Measurements from ENCODE around the gene SHISA9. TPM values are rescaled to one million over a fixed set of nuclear protein-coding genes. Genes with fewer than 3 reads are reported as not detected.

Gene SHISA9
- total and polyA plus RNA-seq, 4 donors: 0.10 to 0.39 (median 0.25) TPM; not detected in 1

- no peak for ATAC-seq (ENCODE audit: low FRiP score)
- H3K36me3 ChIP-seq (ENCODE audit: control insufficient read depth in 1 of 2, insufficient read depth in 2 of 2, low read length in 1 of 2): no peaks in the 10 kb centered on the region
- WGBS, 2 donors: 89 to 90% methylated on average over 3 of the region's 3 CpGs
- no peaks in the 10 kb centered on the region for H3K4me1 ChIP-seq (ENCODE audit: control insufficient read depth in 1 of 2, insufficient read depth in 2 of 2, low read length in 2 of 2)
- H3K27me3 ChIP-seq (ENCODE audit: control insufficient read depth in 1 of 2, insufficient read depth in 2 of 2, low read length in 1 of 2): no peaks in the 10 kb centered on the region
- intact Hi-C loops (cut with DNase I): no loop called here
- no peak overlapping the region for H3K27ac ChIP-seq (ENCODE audit: low read depth in 1 of 2, low read length in 2 of 2)
- no peak for DNase-seq
- H3K4me3 ChIP-seq (ENCODE audit: low read length in 2 of 2): no peak overlapping the region
- H3K9me3 ChIP-seq (ENCODE audit: control insufficient read depth, low read length): peaks cover 4% of the 10 kb centered on the region
Measured at GRCh38 chr16:13049688-13050087, 148.3 kb downstream of the SHISA9 start.

GRCh38 chr16:13052431-13052830, 151.0 kb downstream of the SHISA9 start:
- Histone ChIP-seq H3K4me3 (ENCODE audit: low read length in 2 of 2) (no peak overlapping the region), H3K36me3 (ENCODE audit: control insufficient read depth in 1 of 2, insufficient read depth in 2 of 2, low read length in 1 of 2) (no peaks in the 10 kb centered on the region), H3K9me3 (ENCODE audit: control insufficient read depth, low read length) (peaks cover 4% of the 10 kb centered on the region), H3K27me3 (ENCODE audit: control insufficient read depth in 1 of 2, insufficient read depth in 2 of 2, low read length in 1 of 2) (no peaks in the 10 kb centered on the region), H3K27ac (ENCODE audit: low read depth in 1 of 2, low read length in 2 of 2) (no peak overlapping the region), H3K4me1 (ENCODE audit: control insufficient read depth in 1 of 2, insufficient read depth in 2 of 2, low read length in 2 of 2) (no peaks in the 10 kb centered on the region)
- WGBS, 2 donors: 73 to 76% methylated on average over 1 of the region's 1 CpG
- ATAC-seq (ENCODE audit: low FRiP score) (no peak), DNase-seq (no peak)
- intact Hi-C loops (cut with DNase I): no loop called here

DNA sequence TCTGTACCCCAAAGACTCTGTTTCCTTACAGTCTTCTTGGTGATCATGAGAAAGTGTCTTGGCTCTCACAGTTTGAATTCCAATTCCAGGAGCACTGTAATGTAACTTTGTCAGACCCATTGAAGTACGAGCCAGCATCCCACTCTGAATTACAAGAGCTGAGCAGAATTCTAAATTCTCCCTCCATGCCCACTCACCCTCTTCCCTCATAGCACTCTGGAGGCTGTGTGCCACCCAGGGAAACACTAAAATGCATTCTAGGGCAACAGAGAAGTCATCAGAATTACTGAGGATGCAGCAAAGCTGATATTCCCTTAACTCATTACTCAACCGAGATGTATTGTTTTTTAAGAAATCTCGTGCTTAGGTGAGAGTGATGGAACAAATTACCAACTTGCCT, 154.1 kb downstream of the SHISA9 start:
- Histone ChIP-seq H3K9me3 (ENCODE audit: control insufficient read depth, low read length) (no peaks in the 10 kb centered on the region), H3K4me3 (ENCODE audit: low read length in 2 of 2) (no peak overlapping the region), H3K27me3 (ENCODE audit: control insufficient read depth in 1 of 2, insufficient read depth in 2 of 2, low read length in 1 of 2) (no peaks in the 10 kb centered on the region), H3K27ac (ENCODE audit: low read depth in 1 of 2, low read length in 2 of 2) (no peak overlapping the region), H3K4me1 (ENCODE audit: control insufficient read depth in 1 of 2, insufficient read depth in 2 of 2, low read length in 2 of 2) (no peaks in the 10 kb centered on the region), H3K36me3 (ENCODE audit: control insufficient read depth in 1 of 2, insufficient read depth in 2 of 2, low read length in 1 of 2) (no peaks in the 10 kb centered on the region)
- WGBS, 2 donors: 68 to 78% methylated on average over 3 of the region's 3 CpGs
- ATAC-seq (ENCODE audit: low FRiP score) (no peak), DNase-seq (no peak)
- intact Hi-C loops (cut with DNase I): no loop called here

DNA sequence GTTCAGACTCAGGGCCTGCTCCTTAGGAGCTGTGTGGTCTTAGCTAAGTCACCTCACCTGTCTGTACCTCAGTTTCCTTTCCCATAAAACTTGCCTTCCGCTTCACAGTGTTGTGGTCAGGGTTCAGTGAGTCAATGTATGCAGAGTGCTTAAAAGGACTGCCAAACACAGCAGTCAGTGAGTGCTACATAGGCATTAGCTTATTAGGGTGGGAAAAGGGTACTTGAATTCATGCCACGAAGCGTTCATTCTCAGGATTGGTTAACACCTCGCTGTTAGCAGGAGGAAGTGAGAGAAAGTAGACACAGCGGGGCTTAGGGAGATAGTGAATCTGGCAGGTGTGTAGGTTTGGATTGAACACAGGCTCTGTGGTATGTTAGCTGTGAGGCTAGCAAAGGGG, 155.2 kb downstream of the SHISA9 start:
- no peaks in the 10 kb centered on the region for H3K9me3 ChIP-seq (ENCODE audit: control insufficient read depth, low read length)
- H3K36me3 ChIP-seq (ENCODE audit: control insufficient read depth in 1 of 2, insufficient read depth in 2 of 2, low read length in 1 of 2): no peaks in the 10 kb centered on the region
- H3K27ac ChIP-seq (ENCODE audit: low read depth in 1 of 2, low read length in 2 of 2): no peak overlapping the region
- H3K4me1 ChIP-seq (ENCODE audit: control insufficient read depth in 1 of 2, insufficient read depth in 2 of 2, low read length in 2 of 2): no peaks in the 10 kb centered on the region
- ATAC-seq (ENCODE audit: low FRiP score) (no peak), DNase-seq (no peak)
- H3K27me3 ChIP-seq (ENCODE audit: control insufficient read depth in 1 of 2, insufficient read depth in 2 of 2, low read length in 1 of 2): no peaks in the 10 kb centered on the region
- WGBS, 2 donors: 76 to 80% methylated on average over 5 of the region's 5 CpGs
- no peak overlapping the region for H3K4me3 ChIP-seq (ENCODE audit: low read length in 2 of 2)
- intact Hi-C loops (cut with DNase I): no loop called here

DNA sequence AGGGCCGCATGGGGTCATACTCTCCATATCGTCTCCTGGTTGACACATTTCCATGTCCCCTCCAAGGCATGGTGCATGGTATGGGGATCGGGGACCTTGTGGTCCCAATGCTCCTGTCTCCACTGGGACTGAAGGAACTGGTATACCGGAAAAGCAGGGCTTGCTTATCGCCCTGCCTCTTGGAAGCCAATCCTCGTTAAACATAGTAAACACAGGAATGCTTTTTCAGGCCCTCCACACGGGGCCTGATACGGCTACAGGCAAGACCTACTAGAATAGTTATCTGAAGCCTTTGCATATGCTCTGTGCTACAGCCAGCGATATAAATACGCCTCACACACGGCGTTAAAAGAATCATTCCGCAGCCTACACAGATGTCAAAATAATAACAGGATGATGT, 159.5 kb downstream of the SHISA9 start:
- DNase-seq (no peak), ATAC-seq (ENCODE audit: low FRiP score) (no peak)
- Histone ChIP-seq H3K4me1 (ENCODE audit: control insufficient read depth in 1 of 2, insufficient read depth in 2 of 2, low read length in 2 of 2) (no peaks in the 10 kb centered on the region), H3K4me3 (ENCODE audit: low read length in 2 of 2) (no peak overlapping the region), H3K9me3 (ENCODE audit: control insufficient read depth, low read length) (peaks cover under 1% of the 10 kb centered on the region), H3K27ac (ENCODE audit: low read depth in 1 of 2, low read length in 2 of 2) (no peak overlapping the region), H3K36me3 (ENCODE audit: control insufficient read depth in 1 of 2, insufficient read depth in 2 of 2, low read length in 1 of 2) (no peaks in the 10 kb centered on the region), H3K27me3 (ENCODE audit: control insufficient read depth in 1 of 2, insufficient read depth in 2 of 2, low read length in 1 of 2) (no peaks in the 10 kb centered on the region)
- WGBS, 2 donors: 65% methylated on average over 13 of the region's 13 CpGs
- intact Hi-C loops (cut with DNase I): no loop called here

- Histone ChIP-seq H3K4me3 (ENCODE audit: low read length in 2 of 2) (no peak overlapping the region), H3K36me3 (ENCODE audit: control insufficient read depth in 1 of 2, insufficient read depth in 2 of 2, low read length in 1 of 2) (no peaks in the 10 kb centered on the region), H3K27me3 (ENCODE audit: control insufficient read depth in 1 of 2, insufficient read depth in 2 of 2, low read length in 1 of 2) (no peaks in the 10 kb centered on the region), H3K4me1 (ENCODE audit: control insufficient read depth in 1 of 2, insufficient read depth in 2 of 2, low read length in 2 of 2) (no peaks in the 10 kb centered on the region), H3K27ac (ENCODE audit: low read depth in 1 of 2, low read length in 2 of 2) (no peak overlapping the region), H3K9me3 (ENCODE audit: control insufficient read depth, low read length) (peaks cover 2% of the 10 kb centered on the region)
- no peak for DNase-seq
- WGBS, 2 donors: 34 to 40% methylated on average over 9 of the region's 9 CpGs
- ATAC-seq (ENCODE audit: low FRiP score): no peak
- intact Hi-C loops (cut with DNase I): no loop called here
Measured at GRCh38 chr16:13061691-13062090, 160.3 kb downstream of the SHISA9 start.

DNA sequence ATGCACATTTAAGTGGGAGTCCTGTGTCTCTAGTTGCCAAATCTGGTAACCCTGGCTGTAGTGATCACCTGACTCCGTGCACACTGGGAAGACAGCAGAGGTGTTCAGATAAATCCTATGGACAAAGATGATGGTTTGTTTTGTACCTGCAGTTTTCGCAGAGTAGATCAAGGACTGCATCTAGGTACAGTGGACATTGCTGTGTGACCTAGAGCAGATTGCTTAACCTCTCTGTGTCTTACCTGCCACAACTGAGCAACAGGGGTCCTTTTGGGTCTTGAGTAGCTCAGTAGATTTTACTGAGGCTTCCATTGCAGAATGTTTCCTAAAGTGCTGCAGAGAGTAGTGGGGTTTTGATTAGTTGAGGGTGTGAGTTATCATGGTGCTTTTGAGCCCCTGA, 160.8 kb downstream of the SHISA9 start:
- ATAC-seq (ENCODE audit: low FRiP score) (no peak), DNase-seq (no peak)
- Histone ChIP-seq H3K4me1 (ENCODE audit: control insufficient read depth in 1 of 2, insufficient read depth in 2 of 2, low read length in 2 of 2) (no peaks in the 10 kb centered on the region), H3K4me3 (ENCODE audit: low read length in 2 of 2) (no peak overlapping the region), H3K36me3 (ENCODE audit: control insufficient read depth in 1 of 2, insufficient read depth in 2 of 2, low read length in 1 of 2) (no peaks in the 10 kb centered on the region), H3K9me3 (ENCODE audit: control insufficient read depth, low read length) (peaks cover 2% of the 10 kb centered on the region), H3K27ac (ENCODE audit: low read depth in 1 of 2, low read length in 2 of 2) (no peak overlapping the region), H3K27me3 (ENCODE audit: control insufficient read depth in 1 of 2, insufficient read depth in 2 of 2, low read length in 1 of 2) (no peaks in the 10 kb centered on the region)
- intact Hi-C loops (cut with DNase I): no loop called here
- WGBS, 2 donors: 88 to 93% methylated on average over 2 of the region's 2 CpGs

- ATAC-seq (ENCODE audit: low FRiP score): no peak
- no peaks in the 10 kb centered on the region for H3K4me1 ChIP-seq (ENCODE audit: control insufficient read depth in 1 of 2, insufficient read depth in 2 of 2, low read length in 2 of 2)
- no peak overlapping the region for H3K27ac ChIP-seq (ENCODE audit: low read depth in 1 of 2, low read length in 2 of 2)
- WGBS, 2 donors: 90 to 92% methylated on average over 10 of the region's 10 CpGs
- no peak for DNase-seq
- H3K9me3 ChIP-seq (ENCODE audit: control insufficient read depth, low read length): peaks cover 2% of the 10 kb centered on the region
- no peak overlapping the region for H3K4me3 ChIP-seq (ENCODE audit: low read length in 2 of 2)
- intact Hi-C loops (cut with DNase I): no loop called here
- no peaks in the 10 kb centered on the region for H3K36me3 ChIP-seq (ENCODE audit: control insufficient read depth in 1 of 2, insufficient read depth in 2 of 2, low read length in 1 of 2)
- no peaks in the 10 kb centered on the region for H3K27me3 ChIP-seq (ENCODE audit: control insufficient read depth in 1 of 2, insufficient read depth in 2 of 2, low read length in 1 of 2)
Measured at GRCh38 chr16:13063457-13063856, 162.1 kb downstream of the SHISA9 start.

DNA sequence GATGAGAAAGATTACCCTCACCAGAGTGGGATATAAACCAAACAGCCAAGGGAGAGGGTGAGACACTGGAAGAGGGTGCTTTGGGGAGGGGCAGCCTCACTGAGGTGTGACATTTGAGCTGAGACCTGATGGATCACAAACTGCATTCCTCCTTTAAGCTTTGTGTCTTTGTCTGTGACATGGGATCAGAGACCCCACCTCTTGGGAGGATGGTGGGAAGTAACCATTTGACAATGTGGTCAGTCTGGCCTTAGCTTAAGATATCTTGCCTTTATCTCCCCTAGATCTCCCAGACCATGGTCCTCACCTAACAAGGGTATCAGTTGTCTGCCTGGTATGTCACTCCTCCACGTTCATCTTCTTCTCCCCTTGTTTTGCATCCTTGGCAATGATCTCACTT, 163.4 kb downstream of the SHISA9 start:
- H3K36me3 ChIP-seq (ENCODE audit: control insufficient read depth in 1 of 2, insufficient read depth in 2 of 2, low read length in 1 of 2): no peaks in the 10 kb centered on the region
- H3K27me3 ChIP-seq (ENCODE audit: control insufficient read depth in 1 of 2, insufficient read depth in 2 of 2, low read length in 1 of 2): no peaks in the 10 kb centered on the region
- H3K27ac ChIP-seq (ENCODE audit: low read depth in 1 of 2, low read length in 2 of 2): no peak overlapping the region
- ATAC-seq (ENCODE audit: low FRiP score) (no peak), DNase-seq (no peak)
- intact Hi-C loops (cut with DNase I): no loop called here
- no peaks in the 10 kb centered on the region for H3K4me1 ChIP-seq (ENCODE audit: control insufficient read depth in 1 of 2, insufficient read depth in 2 of 2, low read length in 2 of 2)
- 11 to 18% methylated on average over 1 of the region's 1 CpG for WGBS, 2 donors
- no peak overlapping the region for H3K4me3 ChIP-seq (ENCODE audit: low read length in 2 of 2)
- H3K9me3 ChIP-seq (ENCODE audit: control insufficient read depth, low read length): peaks cover 2% of the 10 kb centered on the region

Measured in aorta (tissue), 5 donors.